ENCODE measurements around the gene SHISA6.

DNA sequence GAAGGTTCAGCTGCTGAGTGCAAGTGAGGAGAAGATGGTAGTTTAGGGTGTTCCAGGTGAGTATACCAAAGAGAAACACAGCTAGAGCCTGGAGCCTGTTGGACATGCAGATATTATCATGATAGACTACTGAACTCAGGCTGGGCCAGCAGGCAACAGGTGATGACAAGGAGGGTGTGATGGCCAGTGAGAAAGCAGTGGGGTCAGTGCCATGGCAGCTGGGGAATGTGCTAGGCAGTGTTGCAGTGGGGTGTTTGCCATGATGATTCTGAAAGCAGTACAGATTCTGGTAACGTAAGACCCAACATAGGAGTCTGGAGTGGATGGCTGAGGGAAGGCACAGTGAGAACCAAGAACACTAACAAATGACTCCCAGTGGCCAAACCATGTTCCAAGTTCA lies 57.4 kb downstream of the SHISA6 start:
- TF ChIP-seq CTCF (IDR thresholded peaks at IDR 0.05) (no peak), POLR2A (IDR thresholded peaks at IDR 0.05) (no peak)

All from thyroid gland (tissue), 4 donors.